ENCODE data around the gene HABP2. TPM values are rescaled to one million over a fixed set of nuclear protein-coding genes. Genes with fewer than 3 reads are reported as not detected.

Gene HABP2
- total and polyA plus RNA-seq, 2 experiments from 2014 or later, result 48.3 to 102 TPM

DNA sequence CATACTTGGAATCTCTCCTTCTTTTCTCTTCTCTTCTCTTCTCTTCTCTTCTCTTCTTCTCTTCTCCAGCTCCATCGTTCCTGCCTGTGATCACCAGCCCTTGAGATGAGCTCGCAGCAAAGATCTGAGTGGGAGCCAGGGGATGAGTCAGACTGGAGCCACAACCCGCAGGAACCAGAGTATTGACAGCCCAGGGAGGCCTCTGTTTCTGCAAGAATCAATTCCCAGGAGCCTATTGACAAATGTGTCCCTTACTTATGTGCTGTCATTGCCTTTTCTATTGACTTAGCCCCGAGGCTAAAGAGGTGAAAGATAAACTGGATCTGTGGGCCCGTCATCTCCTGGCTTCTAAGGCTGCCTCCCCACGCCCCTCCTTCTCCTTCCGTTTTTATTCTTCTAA is 13.1 kb upstream of the HABP2 start:
- H3K4me2 ChIP-seq, result no peak overlapping the region
- DNase-seq (ENCODE audit: low spot score), result peak; percentile 34
- peaks cover 9% of the 10 kb centered on the region for H3K4me1 ChIP-seq (ENCODE audit: insufficient read depth)
- peak overlapping the region; percentile 31 for H3K27ac ChIP-seq
- WGBS (ENCODE audit: low lambda C conversion rate, missing lambda C conversion rate), result 43% methylated on average over 7 of the region's 7 CpGs
- H3K4me3 ChIP-seq, result no peak overlapping the region
- H3K27me3 ChIP-seq, result no peaks in the 10 kb centered on the region
- H3K9me2 ChIP-seq (replicated peaks; ENCODE audit: insufficient read depth), result no peaks in the 10 kb centered on the region
- no peak for TF ChIP-seq EZH2phosphoT487 (IDR thresholded peaks at IDR 0.05; ENCODE audit: low read depth, severe bottlenecking, unreplicated experiment)
- TF ChIP-seq EZH2 (IDR thresholded peaks at IDR 0.05; ENCODE audit: borderline replicate concordance), result no peak
- TF ChIP-seq, protein P1, sequence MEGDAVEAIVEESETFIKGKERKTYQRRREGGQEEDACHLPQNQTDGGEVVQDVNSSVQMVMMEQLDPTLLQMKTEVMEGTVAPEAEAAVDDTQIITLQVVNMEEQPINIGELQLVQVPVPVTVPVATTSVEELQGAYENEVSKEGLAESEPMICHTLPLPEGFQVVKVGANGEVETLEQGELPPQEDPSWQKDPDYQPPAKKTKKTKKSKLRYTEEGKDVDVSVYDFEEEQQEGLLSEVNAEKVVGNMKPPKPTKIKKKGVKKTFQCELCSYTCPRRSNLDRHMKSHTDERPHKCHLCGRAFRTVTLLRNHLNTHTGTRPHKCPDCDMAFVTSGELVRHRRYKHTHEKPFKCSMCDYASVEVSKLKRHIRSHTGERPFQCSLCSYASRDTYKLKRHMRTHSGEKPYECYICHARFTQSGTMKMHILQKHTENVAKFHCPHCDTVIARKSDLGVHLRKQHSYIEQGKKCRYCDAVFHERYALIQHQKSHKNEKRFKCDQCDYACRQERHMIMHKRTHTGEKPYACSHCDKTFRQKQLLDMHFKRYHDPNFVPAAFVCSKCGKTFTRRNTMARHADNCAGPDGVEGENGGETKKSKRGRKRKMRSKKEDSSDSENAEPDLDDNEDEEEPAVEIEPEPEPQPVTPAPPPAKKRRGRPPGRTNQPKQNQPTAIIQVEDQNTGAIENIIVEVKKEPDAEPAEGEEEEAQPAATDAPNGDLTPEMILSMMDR (IDR thresholded peaks at IDR 0.05; ENCODE audit: poor library complexity), result no peak
- H3K36me3 ChIP-seq (replicated peaks; ENCODE audit: insufficient read depth, low read depth), result no peaks in the 10 kb centered on the region
- no peaks in the 10 kb centered on the region for H3K79me2 ChIP-seq
- no peaks in the 10 kb centered on the region for H3K9me3 ChIP-seq (ENCODE audit: low read depth)
- no peak overlapping the region for H2AFZ ChIP-seq
- H4K20me1 ChIP-seq (ENCODE audit: insufficient read depth, poor library complexity, severe bottlenecking), result no peaks in the 10 kb centered on the region

DNA sequence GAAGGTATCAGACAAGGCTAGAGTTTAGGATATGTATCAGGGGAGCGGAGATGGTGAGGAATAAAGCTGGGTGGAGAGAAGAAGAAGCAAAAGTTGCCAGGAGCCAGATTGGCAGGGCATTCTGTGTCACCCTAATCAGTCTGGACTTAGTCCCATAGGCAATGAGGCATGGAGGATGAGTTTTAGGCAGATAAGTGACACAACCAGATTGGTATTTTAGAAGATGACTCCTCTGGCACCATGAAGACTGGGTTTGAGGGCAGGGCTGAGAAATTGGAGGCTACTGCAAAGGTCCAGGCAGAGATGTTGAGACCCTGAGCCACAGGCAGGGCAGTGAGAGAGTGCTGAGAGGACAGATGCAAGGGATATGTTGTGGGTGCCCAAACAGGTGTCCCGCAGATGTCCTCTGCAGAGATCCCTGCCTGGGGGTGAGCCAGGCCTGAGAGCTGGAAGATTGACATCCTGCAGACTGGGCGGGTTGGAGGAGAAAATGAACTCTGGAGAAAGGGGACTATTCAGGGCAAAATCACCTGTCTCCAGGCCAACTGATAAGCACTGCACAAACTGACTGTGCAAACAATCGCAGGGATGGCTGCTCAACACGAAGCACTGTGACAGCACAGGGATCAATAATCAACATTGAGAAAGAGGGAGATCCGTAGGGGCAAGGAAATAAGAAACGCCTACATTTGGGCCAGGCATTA is 11.9 kb upstream of the HABP2 start:
- peak; percentile 30 for DNase-seq (ENCODE audit: low spot score)
- Histone ChIP-seq H3K4me3 (no peak overlapping the region), H3K9me3 (ENCODE audit: low read depth) (no peaks in the 10 kb centered on the region), H2AFZ (no peak overlapping the region), H3K27me3 (no peaks in the 10 kb centered on the region), H3K4me2 (no peak overlapping the region), H3K36me3 (replicated peaks; ENCODE audit: insufficient read depth, low read depth) (no peaks in the 10 kb centered on the region), H3K9me2 (replicated peaks; ENCODE audit: insufficient read depth) (no peaks in the 10 kb centered on the region), H4K20me1 (ENCODE audit: insufficient read depth, poor library complexity, severe bottlenecking) (no peaks in the 10 kb centered on the region), H3K79me2 (no peaks in the 10 kb centered on the region), H3K27ac (no peak overlapping the region), H3K4me1 (ENCODE audit: insufficient read depth) (peaks cover 9% of the 10 kb centered on the region)
- no peak for TF ChIP-seq EZH2 (IDR thresholded peaks at IDR 0.05; ENCODE audit: borderline replicate concordance)
- no peak for TF ChIP-seq EZH2phosphoT487 (IDR thresholded peaks at IDR 0.05; ENCODE audit: low read depth, severe bottlenecking, unreplicated experiment)
- TF ChIP-seq, protein P1 (IDR thresholded peaks at IDR 0.05; ENCODE audit: poor library complexity), result no peak
- 59% methylated on average over 7 of the region's 7 CpGs for WGBS (ENCODE audit: low lambda C conversion rate, missing lambda C conversion rate)

DNA sequence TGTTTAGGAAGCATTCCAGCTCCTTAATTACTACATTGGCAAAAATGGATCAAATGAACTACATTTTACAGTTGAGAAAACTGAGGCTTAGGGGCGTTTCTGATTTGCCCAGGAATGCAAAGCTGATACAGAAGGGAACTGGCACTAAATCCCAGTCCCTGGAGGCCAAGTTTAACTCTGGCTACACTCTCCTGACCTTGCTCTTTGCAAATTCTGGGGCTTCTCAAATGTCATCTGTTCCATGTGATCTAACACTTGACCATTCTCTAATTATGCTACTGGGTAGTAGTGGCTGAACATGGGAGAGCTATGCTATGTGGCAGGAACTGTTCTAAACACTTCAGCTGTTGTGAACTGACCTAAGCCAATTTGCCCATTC is 11.3 kb upstream of the HABP2 start:
- H3K27me3 ChIP-seq, result no peaks in the 10 kb centered on the region
- no peaks in the 10 kb centered on the region for H3K79me2 ChIP-seq
- no peaks in the 10 kb centered on the region for H3K9me3 ChIP-seq (ENCODE audit: low read depth)
- H3K4me2 ChIP-seq, result no peak overlapping the region
- no peak overlapping the region for H3K27ac ChIP-seq
- no peak overlapping the region for H2AFZ ChIP-seq
- no peaks in the 10 kb centered on the region for H4K20me1 ChIP-seq (ENCODE audit: insufficient read depth, poor library complexity, severe bottlenecking)
- H3K4me1 ChIP-seq (ENCODE audit: insufficient read depth), result peaks cover 9% of the 10 kb centered on the region
- H3K9me2 ChIP-seq (replicated peaks; ENCODE audit: insufficient read depth), result no peaks in the 10 kb centered on the region
- DNase-seq (ENCODE audit: low spot score), result no peak
- TF ChIP-seq, protein P1 (IDR thresholded peaks at IDR 0.05; ENCODE audit: poor library complexity), result no peak
- TF ChIP-seq EZH2 (IDR thresholded peaks at IDR 0.05; ENCODE audit: borderline replicate concordance) (no peak), EZH2phosphoT487 (IDR thresholded peaks at IDR 0.05; ENCODE audit: low read depth, severe bottlenecking, unreplicated experiment) (no peak)
- WGBS (ENCODE audit: low lambda C conversion rate, missing lambda C conversion rate), result 47% methylated on average over 1 of the region's 1 CpG
- no peaks in the 10 kb centered on the region for H3K36me3 ChIP-seq (replicated peaks; ENCODE audit: insufficient read depth, low read depth)
- no peak overlapping the region for H3K4me3 ChIP-seq
